Measurements from ENCODE around the gene CASP8AP2.
A peak's percentile ranks its signal among the peaks of the same experiment; 100 is the strongest.
"Not testable (repeated sequence)": the region's sequence is repeated elsewhere in the genome, so short reads cannot be mapped to it uniquely, and the experiment has no call there.

Gene CASP8AP2

DNA sequence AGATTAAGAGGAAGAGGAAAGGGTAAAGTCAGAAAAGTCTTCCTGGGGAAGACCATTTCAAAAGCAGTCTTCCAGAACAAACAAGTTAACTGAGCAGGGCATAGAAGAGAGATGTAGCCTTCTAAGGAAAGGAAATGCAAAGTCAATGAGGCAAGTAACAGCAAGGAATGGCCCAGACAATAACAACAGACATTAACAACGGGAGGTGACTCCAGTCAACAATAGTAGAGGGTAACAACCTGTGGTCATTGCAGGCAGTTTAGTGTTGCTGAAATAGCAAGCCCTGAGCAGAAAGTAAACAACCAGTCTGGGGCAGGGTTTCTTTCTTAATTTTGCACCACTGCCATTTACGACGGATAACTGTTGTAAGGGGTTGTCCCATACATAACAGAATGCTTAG lies 12.2 kb upstream of the CASP8AP2 start:
- Mint-ChIP-seq H3K9me3 (no peaks in the 10 kb centered on the region), H3K27ac (peak overlapping the region; percentile 15)

DNA sequence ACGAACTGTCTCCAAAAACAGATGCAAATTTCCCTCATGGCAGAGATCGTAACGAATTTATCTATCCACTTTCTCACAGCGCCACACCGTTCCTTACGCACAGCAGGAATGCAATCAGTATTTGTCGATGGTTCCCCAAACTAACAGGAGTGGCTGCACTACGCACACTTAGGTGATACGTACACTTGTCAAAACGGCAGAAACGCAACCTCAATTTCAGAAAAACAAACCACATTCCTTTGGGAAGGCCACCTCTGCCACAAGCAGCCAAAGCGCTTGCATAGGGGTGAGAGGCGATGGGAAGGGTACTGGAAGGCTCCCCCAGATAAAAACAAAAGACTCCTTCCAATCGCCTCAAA lies 10.7 kb upstream of the CASP8AP2 start:
- no peaks in the 10 kb centered on the region for H3K9me3 Mint-ChIP-seq
- H3K4me3 Mint-ChIP-seq = peak overlapping the region; percentile 92
- H3K4me1 Mint-ChIP-seq = peaks cover 40% of the 10 kb centered on the region
- no peak for DNase-seq
- no peaks in the 10 kb centered on the region for H3K27me3 Mint-ChIP-seq (ENCODE audit: low read depth, poor library complexity)
- peak overlapping the region; percentile 97 for H3K27ac Mint-ChIP-seq
- H3K36me3 Mint-ChIP-seq (ENCODE audit: low read depth) = peaks cover 4% of the 10 kb centered on the region
- TF ChIP-seq, protein P1, sequence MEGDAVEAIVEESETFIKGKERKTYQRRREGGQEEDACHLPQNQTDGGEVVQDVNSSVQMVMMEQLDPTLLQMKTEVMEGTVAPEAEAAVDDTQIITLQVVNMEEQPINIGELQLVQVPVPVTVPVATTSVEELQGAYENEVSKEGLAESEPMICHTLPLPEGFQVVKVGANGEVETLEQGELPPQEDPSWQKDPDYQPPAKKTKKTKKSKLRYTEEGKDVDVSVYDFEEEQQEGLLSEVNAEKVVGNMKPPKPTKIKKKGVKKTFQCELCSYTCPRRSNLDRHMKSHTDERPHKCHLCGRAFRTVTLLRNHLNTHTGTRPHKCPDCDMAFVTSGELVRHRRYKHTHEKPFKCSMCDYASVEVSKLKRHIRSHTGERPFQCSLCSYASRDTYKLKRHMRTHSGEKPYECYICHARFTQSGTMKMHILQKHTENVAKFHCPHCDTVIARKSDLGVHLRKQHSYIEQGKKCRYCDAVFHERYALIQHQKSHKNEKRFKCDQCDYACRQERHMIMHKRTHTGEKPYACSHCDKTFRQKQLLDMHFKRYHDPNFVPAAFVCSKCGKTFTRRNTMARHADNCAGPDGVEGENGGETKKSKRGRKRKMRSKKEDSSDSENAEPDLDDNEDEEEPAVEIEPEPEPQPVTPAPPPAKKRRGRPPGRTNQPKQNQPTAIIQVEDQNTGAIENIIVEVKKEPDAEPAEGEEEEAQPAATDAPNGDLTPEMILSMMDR (IDR thresholded peaks at IDR 0.05) = no peak

More for the DNA sequence above, 12.2 kb upstream of the CASP8AP2 start:
- Mint-ChIP-seq H3K4me1 (peaks cover 42% of the 10 kb centered on the region), H3K4me3 (peak overlapping the region; percentile 92), H3K27me3 (ENCODE audit: low read depth, poor library complexity) (no peaks in the 10 kb centered on the region), H3K36me3 (ENCODE audit: low read depth) (peaks cover 4% of the 10 kb centered on the region)
- DNase-seq = no peak
- TF ChIP-seq, protein P1 (IDR thresholded peaks at IDR 0.05) = no peak

DNA sequence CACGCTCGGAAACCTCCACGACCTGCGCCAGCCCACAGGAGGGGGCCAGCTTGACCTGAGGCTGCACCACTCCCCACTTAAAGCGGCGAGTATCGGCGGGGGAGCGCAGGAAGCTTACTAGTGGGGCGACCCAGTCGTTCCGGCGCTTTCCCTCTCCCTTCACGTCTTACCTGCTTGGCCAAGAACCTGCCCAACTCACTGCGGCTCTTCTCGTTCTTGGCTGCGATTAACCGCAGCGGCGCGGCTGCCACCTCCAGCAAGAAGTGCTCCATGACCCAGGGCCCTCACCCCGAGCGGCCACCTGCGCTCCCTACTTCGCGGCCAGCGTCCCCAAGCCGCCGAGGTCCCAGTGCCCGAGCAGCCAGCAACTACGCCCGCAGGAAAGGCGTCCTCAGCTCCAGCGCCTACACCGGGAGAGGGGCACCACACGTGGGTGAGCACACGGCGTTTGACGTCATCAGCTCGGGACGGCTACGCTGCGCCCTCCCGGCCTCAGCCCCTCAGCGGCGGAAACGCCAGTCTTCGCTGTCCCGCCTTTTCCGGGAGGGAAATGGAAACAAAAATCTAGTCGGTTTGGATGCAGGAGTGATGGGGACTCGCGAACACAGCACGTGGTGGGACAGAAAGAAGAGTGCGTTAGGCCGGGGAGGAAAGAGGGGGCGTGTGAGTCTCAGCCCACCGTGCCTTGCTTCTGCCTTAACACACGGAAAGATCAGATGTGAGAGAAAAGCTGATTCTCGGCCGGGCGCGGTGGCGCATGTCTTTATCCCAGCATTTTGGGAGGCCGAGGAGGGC lies 10.1 kb upstream of the CASP8AP2 start, which contains the start of gene MDN1:
MDN1 (minus strand) TSS at position 459 of the 795 bp plus-strand sequence; CDS start at position 272, 187 bp downstream.
- TF ChIP-seq, protein P1 (IDR thresholded peaks at IDR 0.05) = no peak

DNA sequence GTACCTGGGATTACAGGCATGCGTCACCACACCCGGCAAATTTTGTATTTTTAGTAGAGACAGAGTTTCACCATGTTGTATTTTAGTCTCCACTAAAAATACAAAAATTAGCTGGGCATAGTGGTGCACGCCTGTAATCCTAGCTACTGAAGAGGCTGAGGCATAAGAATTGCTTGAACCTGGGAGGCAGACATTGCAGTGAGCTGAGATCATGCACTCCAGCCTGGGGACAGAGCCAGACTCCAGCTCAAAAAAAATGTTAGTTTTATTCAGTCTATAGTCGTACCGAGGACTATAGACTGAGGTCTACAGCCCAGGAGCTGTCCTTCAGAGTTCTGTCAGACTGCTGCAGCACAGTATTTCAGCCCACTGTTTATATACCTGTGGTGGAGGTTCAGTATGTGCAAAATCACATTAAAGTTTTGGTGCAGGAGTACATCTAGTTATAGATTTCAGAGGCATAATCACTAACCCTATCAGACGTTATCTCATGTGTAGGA lies 3.6 kb upstream of the CASP8AP2 start:
- no peaks in the 10 kb centered on the region for H3K9me3 Mint-ChIP-seq
- no peaks in the 10 kb centered on the region for H3K36me3 Mint-ChIP-seq (ENCODE audit: low read depth)
- H3K4me3 Mint-ChIP-seq = no peak overlapping the region
- peaks cover 16% of the 10 kb centered on the region for H3K4me1 Mint-ChIP-seq
- TF ChIP-seq, protein P1 (IDR thresholded peaks at IDR 0.05) = no peak
- H3K27me3 Mint-ChIP-seq (ENCODE audit: low read depth, poor library complexity) = peaks cover 3% of the 10 kb centered on the region
- no peak for DNase-seq
- H3K27ac Mint-ChIP-seq = no peak overlapping the region

More for the DNA sequence above, 10.1 kb upstream of the CASP8AP2 start, which contains the start of gene MDN1:
- H3K4me3 Mint-ChIP-seq = peak within 1 kb of the TSS; percentile 92
- peaks cover 36% of the 10 kb centered on the region for H3K4me1 Mint-ChIP-seq
- DNase-seq = peak; percentile 87
- peaks cover 4% of the 10 kb centered on the region for H3K36me3 Mint-ChIP-seq (ENCODE audit: low read depth)
- no peaks in the 10 kb centered on the region for H3K27me3 Mint-ChIP-seq (ENCODE audit: low read depth, poor library complexity)
- H3K9me3 Mint-ChIP-seq = no peaks in the 10 kb centered on the region
- peak within 1 kb of the TSS; percentile 97 for H3K27ac Mint-ChIP-seq

DNA sequence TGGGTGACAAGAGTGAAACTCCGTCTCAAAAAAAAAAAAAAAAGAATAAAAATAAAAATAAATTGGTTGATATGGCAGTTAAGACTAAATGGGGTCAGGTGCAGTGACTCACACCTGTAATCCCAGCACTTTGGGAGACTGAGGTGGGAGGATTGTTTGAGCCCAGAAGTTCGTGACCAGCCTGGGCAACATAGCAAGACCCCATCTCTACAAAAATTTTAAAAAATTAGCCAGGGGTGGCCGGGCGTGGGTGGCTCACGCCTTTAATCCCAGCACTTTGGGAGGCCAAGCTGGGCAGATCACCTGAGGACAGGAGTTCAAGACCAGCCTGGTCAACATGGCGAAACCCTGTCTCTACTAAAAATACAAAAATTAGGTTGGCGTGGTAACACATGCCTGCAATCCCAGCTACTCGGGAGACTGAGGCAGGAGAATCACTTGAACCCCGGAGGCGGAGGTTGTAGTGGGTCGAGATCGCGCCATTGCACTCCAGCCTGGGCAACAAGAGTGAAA lies 1.1 kb upstream of the CASP8AP2 start:
- Mint-ChIP-seq H3K36me3 (ENCODE audit: low read depth) (peaks cover 22% of the 10 kb centered on the region), H3K4me3 (peak overlapping the region; percentile 97), H3K4me1 (peaks cover 21% of the 10 kb centered on the region)
- H3K9me3 Mint-ChIP-seq; DNase-seq; H3K27me3 Mint-ChIP-seq (ENCODE audit: low read depth, poor library complexity); H3K27ac Mint-ChIP-seq: not testable (repeated sequence)

DNA sequence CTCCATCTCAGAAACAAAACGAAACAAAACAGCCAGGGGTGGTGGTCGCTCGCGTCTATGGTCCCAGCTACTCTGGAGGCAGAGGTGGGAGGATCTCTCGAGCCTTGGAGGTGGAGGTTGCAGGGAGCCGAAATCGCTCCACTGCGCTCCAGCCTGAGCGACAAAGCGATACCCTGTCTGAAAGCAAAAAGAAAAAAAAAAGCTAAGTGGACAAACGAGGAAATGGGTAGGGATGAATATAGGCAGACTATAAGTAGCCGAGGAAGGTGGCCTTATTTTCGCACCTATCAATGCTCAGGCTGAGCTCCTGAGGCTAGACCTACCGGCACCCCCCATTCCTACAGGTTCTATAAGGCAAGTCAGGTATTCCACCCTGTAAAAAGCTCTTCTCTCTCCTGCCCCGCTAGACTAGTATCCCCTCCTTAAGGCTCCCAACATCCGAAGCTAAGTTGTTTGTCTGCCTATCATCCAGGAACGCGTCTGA lies 650 bp upstream of the CASP8AP2 start:
- H3K4me1 Mint-ChIP-seq = peaks cover 21% of the 10 kb centered on the region
- no peak for DNase-seq

More for the DNA sequence above, 650 bp upstream of the CASP8AP2 start:
- Mint-ChIP-seq H3K27me3 (ENCODE audit: low read depth, poor library complexity) (peaks cover 3% of the 10 kb centered on the region), H3K4me3 (peak overlapping the region; percentile 97), H3K36me3 (ENCODE audit: low read depth) (peaks cover 24% of the 10 kb centered on the region), H3K9me3 (no peaks in the 10 kb centered on the region), H3K27ac (peak overlapping the region; percentile 87)
- TF ChIP-seq, protein P1 (IDR thresholded peaks at IDR 0.05) = no peak

All from nephron progenitor cell (in vitro differentiated cells).